Karpas-422 (cell line): ENCODE measurements around the gene KRTAP19-8. TPM values are rescaled to one million over a fixed set of nuclear protein-coding genes. Genes with fewer than 3 reads are reported as not detected.

Experiments
- DNase-seq: peaks from one replicate; pipeline ENCODE4 v3.0.0-alpha.2; 2015
- H2AFZ ChIP-seq: fragments of 200-600 bp; sonication (generic); 2 replicates; pipeline ENCODE4 v1.6.1; 2014; ENCODE audit warnings: antibody characterized with exemption, low read length, mixed read lengths
- H3K27ac ChIP-seq: fragments of 200-600 bp; sonication (generic); 2 replicates; pipeline ENCODE4 v1.5.1; 2014; ENCODE audit warnings: mild to moderate bottlenecking, low read length, moderate library complexity
- H3K27me3 ChIP-seq: fragments of 200-600 bp; sonication (generic); 2 replicates; pipeline ENCODE4 v1.6.1; 2014; ENCODE audit warnings: low read length, mixed read lengths
- H3K36me3 ChIP-seq: fragments of 200-600 bp; sonication (generic); 2 replicates; pipeline ENCODE4 v1.6.1; 2014; ENCODE audit warnings: low read length, mixed read lengths; ENCODE audit not compliant: insufficient read depth
- H3K4me1 ChIP-seq: fragments of 200-600 bp; sonication (generic); 2 replicates; pipeline ENCODE4 v1.6.1; 2014; ENCODE audit warnings: mild to moderate bottlenecking, low read length, mixed read lengths
- H3K4me2 ChIP-seq: fragments of 200-600 bp; sonication (generic); 2 replicates; pipeline ENCODE4 v1.6.1; 2014; ENCODE audit warnings: low read length, low read depth, mild to moderate bottlenecking; ENCODE audit not compliant: poor library complexity, severe bottlenecking
- H3K4me3 ChIP-seq: fragments of 200-600 bp; sonication (generic); 2 replicates; pipeline ENCODE4 v1.5.1; 2014; ENCODE audit warnings: mild to moderate bottlenecking, antibody characterized with exemption, low read length, mixed read lengths
- H3K79me2 ChIP-seq: fragments of 200-600 bp; sonication (generic); 2 replicates; pipeline ENCODE4 v1.6.1; 2014; ENCODE audit warnings: mild to moderate bottlenecking, low read length, mixed read lengths
- H3K9ac ChIP-seq: fragments of 200-600 bp; sonication (generic); 2 replicates; pipeline ENCODE4 v1.6.0; 2014; ENCODE audit warnings: low read length
- H3K9me2 ChIP-seq: fragments of 200-600 bp; sonication (generic), shearing (Covaris generic); replicated peaks from 2 replicates; pipeline ENCODE4 v1.6.0; 2014; ENCODE audit warnings: mild to moderate bottlenecking, low read length, moderate library complexity; ENCODE audit not compliant: insufficient read depth
- H3K9me3 ChIP-seq: fragments of 300-700, 200-600 bp; sonication (generic); 2 replicates; pipeline ENCODE4 v1.6.1; 2014; ENCODE audit warnings: low read length, mixed read lengths
- H4K20me1 ChIP-seq: fragments of 200-600 bp; sonication (generic); 2 replicates; pipeline ENCODE4 v1.6.1; 2014; ENCODE audit warnings: mild to moderate bottlenecking, antibody characterized with exemption, low read length, low read depth; ENCODE audit not compliant: insufficient read depth
- total RNA-seq: library from RNA; depleted of rRNA; stranded (reverse); fragments of >200 nt; shearing (Covaris generic); gene quantifications from 2 replicates; pipeline ENCODE4 v1.2.3, GENCODE V29; 2014; ENCODE audit warnings: low replicate concordance; rRNA removed

Gene KRTAP19-8
- total RNA-seq, 1 experiment from 2014 or later: not detected

DNA sequence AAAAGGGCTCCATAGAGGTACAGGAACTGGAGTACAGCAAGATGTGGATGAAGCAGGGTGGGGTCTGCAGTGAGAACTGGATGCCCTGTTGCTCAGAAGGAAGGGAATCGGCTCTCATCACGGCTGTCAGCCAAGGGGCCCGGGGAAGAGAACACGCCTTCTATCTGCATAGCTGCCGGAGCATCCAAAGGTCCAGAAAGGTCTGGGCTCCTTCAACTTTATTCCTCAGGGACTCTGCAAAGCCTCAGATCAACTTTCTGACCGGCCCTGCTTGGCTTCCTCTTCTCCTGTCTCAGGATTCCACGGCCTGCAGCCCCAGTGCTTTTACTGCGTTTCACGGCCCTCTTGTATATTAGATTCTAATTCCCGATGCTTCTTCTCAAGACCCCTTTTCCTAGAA, 34.8 kb downstream of the KRTAP19-8 start:
- Histone ChIP-seq H3K4me2 (no peak overlapping the region), H3K27ac (no peak overlapping the region), H4K20me1 (no peaks in the 10 kb centered on the region), H3K36me3 (no peaks in the 10 kb centered on the region), H3K9me2 (no peaks in the 10 kb centered on the region), H2AFZ (no peak overlapping the region), H3K27me3 (no peaks in the 10 kb centered on the region), H3K9ac (no peak overlapping the region), H3K79me2 (no peaks in the 10 kb centered on the region), H3K4me1 (no peaks in the 10 kb centered on the region), H3K9me3 (no peaks in the 10 kb centered on the region), H3K4me3 (no peak overlapping the region)
- DNase-seq: no peak

DNA sequence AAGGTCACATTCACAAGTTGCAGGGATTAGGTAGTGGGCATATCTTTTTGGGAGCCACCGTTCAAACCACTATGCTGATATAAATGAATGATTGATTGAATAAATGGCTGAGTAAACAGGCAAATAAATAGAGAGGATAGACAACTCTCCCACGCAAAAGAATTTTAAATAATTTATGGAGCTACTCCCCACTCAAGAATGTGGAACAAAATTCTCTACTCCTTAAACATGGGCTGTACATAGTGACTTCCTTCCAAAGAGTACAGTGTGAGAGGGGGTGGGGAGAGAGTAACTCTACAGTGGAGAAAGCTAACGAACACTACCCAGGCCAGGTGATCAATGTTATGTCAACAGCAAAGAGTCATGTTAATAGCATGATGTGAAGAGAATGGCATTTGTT, 40.7 kb downstream of the KRTAP19-8 start:
- H3K36me3 ChIP-seq: no peaks in the 10 kb centered on the region
- H3K4me3 ChIP-seq: no peak overlapping the region
- H3K27ac ChIP-seq: no peak overlapping the region
- H2AFZ ChIP-seq: no peak overlapping the region
- H3K9me2 ChIP-seq: no peaks in the 10 kb centered on the region
- H3K27me3 ChIP-seq: no peaks in the 10 kb centered on the region
- DNase-seq: no peak
- no peaks in the 10 kb centered on the region for H3K9me3 ChIP-seq
- H4K20me1 ChIP-seq: no peaks in the 10 kb centered on the region
- H3K4me2 ChIP-seq: no peak overlapping the region
- no peak overlapping the region for H3K9ac ChIP-seq
- no peaks in the 10 kb centered on the region for H3K79me2 ChIP-seq
- no peaks in the 10 kb centered on the region for H3K4me1 ChIP-seq

GRCh38 chr21:30996728-30997127, 41.5 kb downstream of the KRTAP19-8 start:
- Histone ChIP-seq H3K9ac (no peak overlapping the region), H3K4me1 (no peaks in the 10 kb centered on the region), H3K27ac (no peak overlapping the region), H3K27me3 (no peaks in the 10 kb centered on the region), H3K4me3 (no peak overlapping the region), H3K9me3 (no peaks in the 10 kb centered on the region), H3K36me3 (no peaks in the 10 kb centered on the region), H2AFZ (no peak overlapping the region), H4K20me1 (no peaks in the 10 kb centered on the region), H3K79me2 (no peaks in the 10 kb centered on the region), H3K4me2 (no peak overlapping the region), H3K9me2 (no peaks in the 10 kb centered on the region)
- DNase-seq: no peak

DNA sequence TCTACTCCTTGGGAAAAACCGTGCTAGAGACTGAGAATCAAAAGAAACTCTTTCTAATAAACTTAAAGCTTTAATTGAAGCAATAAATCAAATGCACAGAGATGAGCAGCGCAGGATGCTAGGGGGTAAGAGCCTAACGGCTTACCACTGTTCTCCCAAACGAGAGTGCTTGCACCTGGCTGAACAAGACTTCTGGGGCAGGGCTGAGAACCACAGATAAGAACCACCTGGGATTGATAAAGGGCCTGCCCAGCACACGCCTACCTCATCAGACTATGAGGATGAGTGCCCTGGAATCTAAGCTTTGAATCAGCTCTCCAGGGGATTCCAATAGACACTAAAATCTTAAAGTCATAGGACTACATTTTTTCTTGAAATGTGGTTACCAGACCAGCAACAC, 43.3 kb downstream of the KRTAP19-8 start:
- Histone ChIP-seq H3K9ac (no peak overlapping the region), H4K20me1 (no peaks in the 10 kb centered on the region)

GRCh38 chr21:30990514-30991262, 47.6 kb downstream of the KRTAP19-8 start:
- Histone ChIP-seq H3K4me1 (no peaks in the 10 kb centered on the region), H3K36me3 (no peaks in the 10 kb centered on the region), H3K4me3 (no peak overlapping the region), H3K79me2 (no peaks in the 10 kb centered on the region), H3K9ac (no peak overlapping the region), H3K4me2 (no peak overlapping the region), H4K20me1 (no peaks in the 10 kb centered on the region), H3K27ac (no peak overlapping the region), H3K9me2 (no peaks in the 10 kb centered on the region), H2AFZ (no peak overlapping the region), H3K9me3 (no peaks in the 10 kb centered on the region), H3K27me3 (peaks cover 4% of the 10 kb centered on the region; the same call in 1 of the 2 replicates)
- DNase-seq: no peak

More for the DNA sequence above, 43.3 kb downstream of the KRTAP19-8 start:
- no peaks in the 10 kb centered on the region for H3K79me2 ChIP-seq
- H2AFZ ChIP-seq: no peak overlapping the region
- no peak for DNase-seq
- H3K4me3 ChIP-seq: no peak overlapping the region
- H3K9me3 ChIP-seq: no peaks in the 10 kb centered on the region
- H3K36me3 ChIP-seq: no peaks in the 10 kb centered on the region
- H3K4me2 ChIP-seq: no peak overlapping the region
- H3K27me3 ChIP-seq: no peaks in the 10 kb centered on the region
- no peak overlapping the region for H3K27ac ChIP-seq
- H3K9me2 ChIP-seq: no peaks in the 10 kb centered on the region
- no peaks in the 10 kb centered on the region for H3K4me1 ChIP-seq

DNA sequence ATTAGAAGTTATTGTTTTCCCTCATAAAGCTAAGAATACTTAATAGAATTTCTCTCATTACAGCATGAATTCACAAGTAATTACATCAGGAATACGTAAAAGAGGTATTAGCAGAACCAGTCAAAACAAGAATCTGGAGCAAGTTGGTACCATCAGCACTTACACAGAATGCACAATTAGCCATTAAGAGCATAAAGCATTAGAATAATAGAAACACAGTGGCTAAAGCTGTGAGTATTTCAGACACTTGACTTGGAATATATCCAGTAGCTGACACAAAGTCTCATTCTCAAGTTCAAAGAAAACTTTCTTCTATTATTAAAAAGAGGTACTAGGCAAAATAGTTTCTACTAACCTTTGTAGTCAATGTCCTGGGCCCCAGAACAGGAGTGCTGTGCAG, 49.6 kb downstream of the KRTAP19-8 start:
- Histone ChIP-seq H3K27ac (no peak overlapping the region), H3K4me2 (no peak overlapping the region), H3K27me3 (peaks cover 4% of the 10 kb centered on the region; the same call in 1 of the 2 replicates), H2AFZ (no peak overlapping the region), H3K4me3 (no peak overlapping the region), H4K20me1 (no peaks in the 10 kb centered on the region), H3K4me1 (no peaks in the 10 kb centered on the region), H3K9me3 (no peaks in the 10 kb centered on the region), H3K36me3 (no peaks in the 10 kb centered on the region), H3K79me2 (no peaks in the 10 kb centered on the region), H3K9ac (no peak overlapping the region), H3K9me2 (no peaks in the 10 kb centered on the region)
- DNase-seq: no peak

Other genes with a start within 250 kb of the KRTAP19-8 start
- not detected in 2 replicates for gene KRTAP8-1, start 225.2 kb downstream of the KRTAP19-8 start, total RNA-seq
- gene KRTAP7-1, start 208.7 kb downstream of the KRTAP19-8 start, total RNA-seq: not detected in 2 replicates
- gene KRTAP11-1, start 156.9 kb downstream of the KRTAP19-8 start, total RNA-seq: not detected in 2 replicates